PFSK-1 (cell line): ENCODE measurements around the gene ADGRG2.

Experiments
- FOXP2 ChIP-seq: optimal IDR thresholded peaks from 2 replicates; pipeline ENCODE3; 2011; ENCODE audit warnings: borderline replicate concordance, control low read depth, inconsistent platforms; ENCODE audit not compliant: insufficient read depth; ENCODE audit errors: extremely low read length, extremely low read depth
- POLR2AphosphoS5 ChIP-seq: IDR thresholded peaks from 2 replicates; pipeline ENCODE4 v1.6.1; 2012; ENCODE audit warnings: low read depth, mild to moderate bottlenecking, control low read depth, low read length, moderate library complexity
- REST ChIP-seq, 2 experiments: IDR thresholded peaks; 2 replicates each; pipeline versions ENCODE4 v1.6.1 to v1.8.0; 2011 to 2012; ENCODE audit warnings: low read depth in 2 of 2, low read length in 2 of 2, control low read depth in 1 of 2, inconsistent platforms in 1 of 2, mild to moderate bottlenecking in 1 of 2, moderate library complexity in 1 of 2; ENCODE audit not compliant: insufficient read depth in 1 of 2
- SIN3A ChIP-seq: IDR thresholded peaks from 2 replicates; pipeline ENCODE4 v1.6.1; 2012; ENCODE audit warnings: mild to moderate bottlenecking, low read length, moderate library complexity, borderline replicate concordance; ENCODE audit not compliant: insufficient read depth
- TAF1 ChIP-seq: IDR thresholded peaks from 2 replicates; pipeline ENCODE4 v1.6.1; 2012; ENCODE audit warnings: low read length, control low read depth, borderline replicate concordance; ENCODE audit not compliant: insufficient read depth

Gene ADGRG2

GRCh38 chrX:18981124-18981807 lies 141.0 kb downstream of the ADGRG2 start:
- TF ChIP-seq POLR2AphosphoS5 (no peak), REST (IDR thresholded peaks at IDR 0.05; ENCODE audit: insufficient read depth in 1 of 2, low read depth in 2 of 2, low read length in 2 of 2) (no peak), FOXP2 (no peak), SIN3A (no peak), TAF1 (no peak)

GRCh38 chrX:18974993-18975392 lies 147.3 kb downstream of the ADGRG2 start:
- no peak for TF ChIP-seq SIN3A

- TF ChIP-seq FOXP2 (no peak), TAF1 (no peak), REST (IDR thresholded peaks at IDR 0.05; ENCODE audit: insufficient read depth in 1 of 2, low read depth in 2 of 2, low read length in 2 of 2) (no peak), POLR2AphosphoS5 (no peak)
These were observed 148.6 kb downstream of the ADGRG2 start for GRCh38 chrX:18973527-18974192.

GRCh38 chrX:18971506-18971905 lies 150.8 kb downstream of the ADGRG2 start:
- TF ChIP-seq POLR2AphosphoS5 (no peak), FOXP2 (no peak), SIN3A (no peak), REST (IDR thresholded peaks at IDR 0.05; ENCODE audit: insufficient read depth in 1 of 2, low read depth in 2 of 2, low read length in 2 of 2) (no peak), TAF1 (no peak)

- TF ChIP-seq REST (IDR thresholded peaks at IDR 0.05; ENCODE audit: insufficient read depth in 1 of 2, low read depth in 2 of 2, low read length in 2 of 2) (no peak), FOXP2 (no peak), POLR2AphosphoS5 (no peak), TAF1 (no peak), SIN3A (no peak)
These were observed 151.8 kb downstream of the ADGRG2 start for GRCh38 chrX:18970465-18970864.

GRCh38 chrX:18966624-18967023 lies 155.6 kb downstream of the ADGRG2 start:
- no peak for TF ChIP-seq POLR2AphosphoS5
- no peak for TF ChIP-seq REST (IDR thresholded peaks at IDR 0.05; ENCODE audit: insufficient read depth in 1 of 2, low read depth in 2 of 2, low read length in 2 of 2)
- no peak for TF ChIP-seq TAF1
- no peak for TF ChIP-seq FOXP2
- TF ChIP-seq SIN3A = no peak
